HEK293 (cell line): Measurements from ENCODE around the gene PRKG1.
A peak's percentile ranks its signal among the peaks of the same experiment; 100 is the strongest.
"Not testable (repeated sequence)": the region's sequence is repeated elsewhere in the genome, so short reads cannot be mapped to it uniquely, and the experiment has no call there.

Source experiments
- CTCF ChIA-PET: fragments of 350-600 bp; formaldehyde crosslinking; extraction: SDS; loops from one replicate; lab custom pipeline; 2021; ENCODE audit warnings: antibody characterized with exemption; lab: Yijun Ruan, JAX
- POLR2A ChIA-PET: fragments of 300-600 bp; formaldehyde crosslinking; extraction: SDS; loops from one replicate; lab custom pipeline; 2020; ENCODE audit warnings: antibody characterized with exemption, inconsistent platforms; lab: Yijun Ruan, JAX
- H3K27ac ChIP-seq: fragments of 200-500 bp; sonication (Bioruptor generic); 2 replicates; pipeline ENCODE4 v1.5.1; 2014; ENCODE audit warnings: low read depth, low read length, control low read depth, inconsistent platforms; ENCODE audit errors: extremely low read depth
- H3K36me3 ChIP-seq, 2 experiments: fragments of 200-500 bp in 1 of 2; sonication (Bioruptor generic) in 1 of 2; 1 replicate in 1 of 2; 2 replicates in 1 of 2; pipeline ENCODE4 v1.5.1; 2014 to 2017; ENCODE audit warnings: inconsistent platforms in 2 of 2, low read length in 2 of 2; ENCODE audit not compliant: control insufficient read depth in 2 of 2, insufficient read depth in 1 of 2
- H3K4me1 ChIP-seq: fragments of 200-500 bp; sonication (Bioruptor generic); 2 replicates; pipeline ENCODE4 v1.5.1; 2014; ENCODE audit warnings: mild to moderate bottlenecking, low read length, inconsistent platforms; ENCODE audit not compliant: control insufficient read depth, insufficient read depth
- H3K4me3 ChIP-seq: 2 replicates; pipeline ENCODE4 v1.5.1; 2011; ENCODE audit warnings: low read depth, mild to moderate bottlenecking, control low read depth, low read length, moderate library complexity
- H3K9me3 ChIP-seq: fragments of 200-500 bp; sonication (Bioruptor generic); 2 replicates; pipeline ENCODE4 v1.5.1; 2014; ENCODE audit warnings: low read depth, low read length, inconsistent platforms; ENCODE audit not compliant: control insufficient read depth, insufficient read depth
- HOXA7 ChIP-seq: sonication (generic); formaldehyde crosslinking; IDR thresholded peaks from 2 replicates; pipeline ENCODE4 v1.8.1; 2022; ENCODE audit warnings: missing genetic modification reagents, borderline replicate concordance
- PRDM1 ChIP-seq: fragments of 450-650 bp; formaldehyde crosslinking; IDR thresholded peaks from 2 replicates; pipeline ENCODE4; 2016; ENCODE audit warnings: missing biosample characterization, missing genetic modification characterization
- SCRT2 ChIP-seq: fragments of 450-650 bp; formaldehyde crosslinking; IDR thresholded peaks from 2 replicates; pipeline ENCODE4 v1.5.1; 2016; ENCODE audit warnings: missing biosample characterization, missing genetic modification characterization
- TCF7L2 ChIP-seq: IDR thresholded peaks from 2 replicates; pipeline ENCODE4 v1.6.1; 2011; ENCODE audit warnings: low read depth, mild to moderate bottlenecking, inconsistent platforms, low read length, moderate library complexity, borderline replicate concordance
- ZBTB17 ChIP-seq: fragments of 450-650 bp; formaldehyde crosslinking; IDR thresholded peaks from 2 replicates; pipeline ENCODE4 v1.5.1; 2016; ENCODE audit warnings: missing biosample characterization, missing genetic modification characterization
- ZNF112 ChIP-seq: fragments of 450-650 bp; formaldehyde crosslinking; IDR thresholded peaks from 2 replicates; pipeline ENCODE4 v1.5.0; 2017; ENCODE audit warnings: missing biosample characterization, missing genetic modification characterization
- ZNF146 ChIP-seq: fragments of 450-650 bp; formaldehyde crosslinking; IDR thresholded peaks from 2 replicates; pipeline ENCODE4 v1.5.1; 2016; ENCODE audit warnings: missing biosample characterization, missing genetic modification characterization
- ZNF157 ChIP-seq: fragments of 450-650 bp; formaldehyde crosslinking; IDR thresholded peaks from 2 replicates; pipeline ENCODE4 v1.5.1; 2016; ENCODE audit warnings: missing biosample characterization, missing genetic modification characterization
- ZNF19 ChIP-seq: fragments of 450-650 bp; formaldehyde crosslinking; IDR thresholded peaks from 2 replicates; pipeline ENCODE4; 2016; ENCODE audit warnings: missing biosample characterization, missing genetic modification characterization, low read depth
- ZNF223 ChIP-seq: fragments of 450-650 bp; formaldehyde crosslinking; IDR thresholded peaks from 2 replicates; pipeline ENCODE4 v1.5.1; 2016; ENCODE audit warnings: missing biosample characterization, missing genetic modification characterization
- ZNF362 ChIP-seq: fragments of 450-650 bp; formaldehyde crosslinking; IDR thresholded peaks from 2 replicates; pipeline ENCODE4 v1.5.1; 2016; ENCODE audit warnings: missing biosample characterization, missing genetic modification characterization
- ZNF558 ChIP-seq: fragments of 450-650 bp; formaldehyde crosslinking; IDR thresholded peaks from 2 replicates; pipeline ENCODE4 v1.5.1; 2016; ENCODE audit warnings: missing biosample characterization, missing genetic modification characterization
- ZNF580 ChIP-seq: fragments of 450-650 bp; formaldehyde crosslinking; IDR thresholded peaks from 2 replicates; pipeline ENCODE4 v1.5.1; 2016; ENCODE audit warnings: missing biosample characterization, missing genetic modification characterization
- ZNF621 ChIP-seq: fragments of 450-650 bp; formaldehyde crosslinking; IDR thresholded peaks from 2 replicates; pipeline ENCODE4 v1.5.1; 2017; ENCODE audit warnings: missing biosample characterization, missing genetic modification characterization
- TF ChIP-seq, protein P1 (sequence below): fragments of 450-650 bp; formaldehyde crosslinking; IDR thresholded peaks from 2 replicates; pipeline ENCODE4 v1.5.1; 2017; ENCODE audit warnings: missing biosample characterization, missing genetic modification characterization

The PRKG1 gene

DNA sequence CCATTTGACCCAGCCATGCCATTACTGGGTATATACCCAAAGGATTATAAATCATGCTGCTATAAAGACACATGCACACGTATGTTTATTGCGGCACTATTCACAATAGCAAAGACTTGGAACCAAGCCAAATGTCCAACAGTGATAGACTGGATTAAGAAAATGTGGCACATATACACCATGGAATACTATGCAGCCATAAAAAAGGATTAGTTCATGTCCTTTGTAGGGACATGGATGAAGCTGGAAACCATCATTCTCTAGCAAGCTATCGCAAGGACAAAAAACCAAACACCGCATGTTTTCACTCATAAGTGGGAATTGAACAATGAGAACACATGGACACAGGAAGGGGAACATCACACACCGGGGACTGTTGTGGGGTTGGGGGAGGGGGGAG lies 138.7 kb downstream of the PRKG1 start:
- H3K4me1 ChIP-seq, POLR2A ChIA-PET, H3K4me3 ChIP-seq, H3K36me3 ChIP-seq, CTCF ChIA-PET, H3K27ac ChIP-seq, H3K9me3 ChIP-seq: not testable (repeated sequence)
- TF ChIP-seq ZNF580 (tag by site-specific recombination), result 0 out of 2 replicates have a peak, but pooled peaks have one; percentile 40
- TF ChIP-seq ZNF146 (tag by site-specific recombination), result peak; percentile 91

DNA sequence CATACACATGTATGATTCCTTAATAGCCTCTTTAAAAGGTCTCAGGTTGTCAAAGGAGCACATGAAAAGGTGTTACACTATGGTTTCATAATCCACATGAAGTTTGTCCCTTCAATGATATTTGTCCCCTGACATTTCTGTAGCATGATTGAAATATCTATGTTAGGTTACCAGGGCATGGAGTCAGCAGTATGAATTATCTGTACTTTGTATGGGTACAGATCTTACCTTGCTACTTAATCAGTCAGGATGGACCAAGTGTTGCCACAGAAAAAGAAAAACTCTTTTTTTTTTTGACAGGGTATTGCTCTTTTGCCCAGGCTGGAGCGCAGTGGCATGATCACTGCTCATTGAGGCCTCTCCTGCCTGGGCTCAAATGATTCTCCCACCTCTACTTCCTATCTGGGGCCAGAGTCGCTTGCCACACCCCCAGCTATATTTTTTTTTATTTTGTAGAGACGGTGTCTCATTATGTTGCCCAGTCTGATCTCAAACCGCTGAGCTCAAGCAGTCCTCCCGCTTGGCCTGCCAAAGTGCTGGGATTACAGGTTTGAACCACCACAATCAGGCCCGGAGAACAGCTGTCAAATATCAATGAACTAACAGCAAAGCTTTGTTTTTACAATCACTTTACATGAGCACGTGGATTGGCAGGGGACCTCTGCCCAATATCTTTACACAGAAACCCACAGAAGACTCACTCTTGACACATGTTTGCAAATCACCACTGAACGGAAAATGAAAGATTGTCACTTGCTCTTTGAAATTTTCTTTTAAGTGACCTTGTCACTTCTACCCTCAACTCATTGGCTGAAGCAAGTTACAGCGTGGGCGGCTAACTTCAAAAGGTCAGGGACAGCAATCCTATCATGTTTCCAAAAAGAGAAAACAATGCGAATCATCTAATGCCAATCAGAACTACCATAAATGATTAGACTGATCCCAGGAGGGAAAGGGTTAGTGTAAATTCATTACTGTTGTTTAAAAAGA lies 140.2 kb downstream of the PRKG1 start:
- H3K9me3 ChIP-seq, result no peaks in the 10 kb centered on the region
- H3K36me3 ChIP-seq, result no peaks in the 10 kb centered on the region
- CTCF ChIA-PET, result no interaction called here
- POLR2A ChIA-PET, result no interaction called here
- TF ChIP-seq ZNF362 (tag by site-specific recombination), result 0 out of 2 replicates have a peak, but pooled peaks have one; percentile 48
- 0 out of 2 replicates have a peak, but pooled peaks have one; percentile 28 for TF ChIP-seq TCF7L2
- no peak for TF ChIP-seq SCRT2 (tag by site-specific recombination)
- H3K4me3 ChIP-seq, result no peak overlapping the region
- H3K4me1 ChIP-seq, result peaks cover 8% of the 10 kb centered on the region
- H3K27ac ChIP-seq, result no peak overlapping the region

DNA sequence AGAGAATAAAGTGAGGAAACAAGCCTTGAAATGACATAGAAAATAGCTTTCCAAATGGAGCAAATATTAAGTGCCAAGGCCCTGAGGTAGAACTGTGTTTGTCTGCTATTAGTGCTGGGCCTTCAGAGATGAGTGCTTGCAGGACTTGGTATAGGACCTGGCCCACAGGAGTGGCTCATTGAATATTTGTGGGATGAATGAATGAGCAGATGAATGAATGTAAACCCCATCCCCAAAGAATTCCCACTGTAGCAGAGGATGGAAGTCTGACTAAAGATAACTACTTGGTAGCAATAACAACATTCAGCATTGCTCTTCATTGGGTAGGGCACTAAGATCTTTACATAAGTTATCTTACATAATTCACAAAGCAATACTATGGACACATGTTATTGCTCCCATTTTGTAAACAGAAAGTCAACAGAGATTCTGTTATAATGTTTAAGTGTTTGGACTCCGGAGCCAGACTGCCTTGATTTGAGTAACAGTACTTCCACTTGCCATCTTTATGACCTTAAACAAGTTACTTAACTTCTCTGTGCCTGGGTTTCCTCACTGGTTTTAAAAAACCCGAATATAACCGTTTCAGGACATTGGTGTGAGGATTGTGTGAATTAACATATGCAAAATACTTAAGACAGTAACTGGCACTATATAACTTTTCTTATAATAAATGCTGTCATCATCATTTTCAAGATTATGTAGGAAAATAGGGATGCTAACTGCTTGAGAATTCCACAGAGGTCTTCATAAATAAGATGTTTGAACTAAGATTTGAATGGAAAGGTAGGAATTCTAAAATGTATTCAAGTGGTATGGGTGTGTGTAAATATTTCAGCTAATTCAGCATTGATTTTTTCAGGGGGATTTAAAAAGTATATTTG lies 141.9 kb downstream of the PRKG1 start:
- CTCF ChIA-PET, result interaction anchor here (0.6 kb wide), 1 partner anchor 153 kb away, joined by 3 read pairs; no protein-coding TSS in a partner anchor
- TF ChIP-seq HOXA7 (CRISPR knock-in tag) (no peak), ZNF558 (no peak), PRDM1 (no peak), ZNF157 (tag by site-specific recombination) (no peak), ZNF112 (no peak), ZNF19 (tag by site-specific recombination) (no peak), ZNF223 (no peak), ZBTB17 (tag by site-specific recombination) (no peak), ZNF621 (tag by site-specific recombination) (no peak)
- TF ChIP-seq, protein P1, sequence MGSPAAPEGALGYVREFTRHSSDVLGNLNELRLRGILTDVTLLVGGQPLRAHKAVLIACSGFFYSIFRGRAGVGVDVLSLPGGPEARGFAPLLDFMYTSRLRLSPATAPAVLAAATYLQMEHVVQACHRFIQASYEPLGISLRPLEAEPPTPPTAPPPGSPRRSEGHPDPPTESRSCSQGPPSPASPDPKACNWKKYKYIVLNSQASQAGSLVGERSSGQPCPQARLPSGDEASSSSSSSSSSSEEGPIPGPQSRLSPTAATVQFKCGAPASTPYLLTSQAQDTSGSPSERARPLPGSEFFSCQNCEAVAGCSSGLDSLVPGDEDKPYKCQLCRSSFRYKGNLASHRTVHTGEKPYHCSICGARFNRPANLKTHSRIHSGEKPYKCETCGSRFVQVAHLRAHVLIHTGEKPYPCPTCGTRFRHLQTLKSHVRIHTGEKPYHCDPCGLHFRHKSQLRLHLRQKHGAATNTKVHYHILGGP (tag by site-specific recombination), result no peak
- TF ChIP-seq, all 188 proteins: peak for 0
- no peak overlapping the region for H3K27ac ChIP-seq

More for the DNA sequence above, 141.9 kb downstream of the PRKG1 start:
- no peaks in the 10 kb centered on the region for H3K9me3 ChIP-seq
- H3K36me3 ChIP-seq, result no peaks in the 10 kb centered on the region
- POLR2A ChIA-PET, result no interaction called here
- peaks cover 8% of the 10 kb centered on the region for H3K4me1 ChIP-seq
- no peak overlapping the region for H3K4me3 ChIP-seq
